Nucleus accumbens (tissue), 56 donors: ENCODE results near the gene BCL2L1.
"Not testable (repeated sequence)": the region's sequence is repeated elsewhere in the genome, so short reads cannot be mapped to it uniquely, and the experiment has no call there.

Experiments
- DNase-seq, 56 donors: peaks; one replicate each; lab custom pipeline; 2025; lab: John Stamatoyannopoulos, UW

Gene BCL2L1

GRCh38 chr20:31677553-31678260 is 45.0 kb downstream of the BCL2L1 start:
- DNase-seq, result no peak

GRCh38 chr20:31676609-31676989 is 46.1 kb downstream of the BCL2L1 start:
- DNase-seq, result no peak

DNA sequence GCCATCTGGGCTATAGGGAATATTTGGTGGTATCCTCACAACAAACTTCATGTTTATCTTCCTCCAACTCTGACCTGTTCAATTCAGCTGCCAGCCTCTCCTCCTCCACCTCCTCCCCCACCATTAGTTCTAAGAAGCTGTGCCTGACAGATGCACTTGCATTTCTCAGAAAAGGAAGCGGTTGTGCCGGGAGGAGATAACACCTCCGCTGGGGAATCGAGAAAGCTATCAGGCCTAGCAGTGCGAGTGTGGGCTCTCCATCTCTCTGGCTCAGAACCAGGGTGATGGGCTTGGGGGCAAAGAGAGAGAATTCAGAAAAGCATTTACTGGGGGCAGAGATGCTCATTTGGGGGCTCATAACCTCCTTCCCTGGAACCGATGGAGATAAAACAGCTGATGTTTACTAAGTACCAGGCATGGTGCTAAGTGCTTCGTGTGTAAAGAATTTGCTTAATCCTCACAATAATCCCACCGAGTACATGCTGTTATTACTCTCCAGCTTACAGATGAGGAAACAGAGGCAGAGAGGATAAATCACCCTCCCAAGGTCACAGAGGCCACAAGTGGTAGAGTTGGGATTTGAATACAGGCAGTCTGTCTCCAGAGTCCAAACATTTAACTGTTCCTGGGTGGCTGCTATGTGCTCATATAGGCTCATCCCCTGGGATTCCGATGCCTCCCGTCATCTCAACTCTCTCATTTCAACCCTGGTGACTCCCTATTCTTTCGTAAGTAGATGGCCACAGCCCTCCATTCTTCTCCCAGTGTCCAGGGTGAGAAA is 46.6 kb downstream of the BCL2L1 start:
- peak in 33 of 56 donors; percentile 7 to 67 (median 33) for DNase-seq

- peak in 46 of 56 donors; percentile 10 to 69 (median 34) for DNase-seq
Observed at GRCh38 chr20:31674895-31675827, 47.5 kb downstream of the BCL2L1 start.

DNA sequence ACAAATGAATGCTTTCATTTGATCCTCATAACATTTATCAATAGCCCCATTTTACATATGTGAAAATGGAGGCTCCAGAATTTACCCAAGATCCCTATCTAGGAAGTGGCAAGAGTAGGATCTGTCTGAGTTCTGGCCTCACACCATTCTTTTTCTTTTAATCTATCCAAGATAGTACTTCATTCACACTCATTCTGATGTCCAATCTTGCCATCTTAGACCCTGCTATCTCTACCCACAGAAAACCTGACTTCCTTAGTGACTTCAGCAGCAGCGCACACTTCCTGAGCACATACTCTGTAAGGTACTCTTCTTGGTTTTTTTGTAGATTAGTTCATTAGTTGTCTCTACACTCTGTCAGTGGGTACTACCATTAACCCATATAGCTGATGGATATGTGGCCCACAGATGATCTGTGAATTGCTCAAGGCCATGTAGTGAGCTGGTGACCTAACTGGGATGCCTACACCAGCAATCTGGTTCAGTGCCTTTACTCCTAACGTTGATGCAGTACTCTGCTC is 48.7 kb downstream of the BCL2L1 start:
- no peak for DNase-seq

DNA sequence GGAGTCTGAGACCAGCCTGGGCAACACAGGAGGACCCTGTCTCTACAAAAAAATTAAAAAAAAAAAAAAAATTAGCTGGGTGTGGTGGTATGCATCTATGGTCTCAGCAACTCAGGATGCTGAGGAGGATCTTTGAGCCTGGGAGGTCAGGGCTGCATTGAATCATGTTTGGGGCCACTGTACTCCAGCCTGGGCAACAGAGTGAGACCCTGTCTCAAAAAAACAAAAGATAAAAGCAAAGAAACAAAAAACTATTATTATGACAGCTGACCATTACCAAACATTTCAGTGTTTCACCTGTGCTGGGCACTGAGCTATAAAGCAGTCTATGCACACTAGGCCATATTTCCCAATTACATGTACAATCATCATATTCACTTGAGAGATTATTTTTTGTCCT is 49.2 kb downstream of the BCL2L1 start:
- DNase-seq, result no peak

DNA sequence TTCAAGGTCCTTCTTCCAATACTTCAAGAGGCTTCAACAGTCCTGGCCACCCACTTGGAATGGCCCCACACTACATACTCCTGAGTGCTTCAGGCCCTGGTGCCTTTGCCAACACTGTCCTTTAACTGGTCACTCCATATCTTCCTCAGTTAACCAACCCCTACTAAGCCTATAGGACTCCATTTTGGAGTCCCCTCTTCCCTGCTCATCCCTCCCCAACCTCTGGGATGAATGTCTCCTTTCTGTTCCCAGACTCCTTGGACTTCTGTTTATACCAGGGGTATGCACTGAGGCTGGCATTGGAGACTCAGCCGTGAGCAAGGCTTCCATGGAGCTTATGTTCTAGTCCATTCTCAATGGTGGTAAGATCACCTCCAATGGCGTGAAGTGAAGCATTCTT is 51.3 kb downstream of the BCL2L1 start:
- no peak for DNase-seq

DNA sequence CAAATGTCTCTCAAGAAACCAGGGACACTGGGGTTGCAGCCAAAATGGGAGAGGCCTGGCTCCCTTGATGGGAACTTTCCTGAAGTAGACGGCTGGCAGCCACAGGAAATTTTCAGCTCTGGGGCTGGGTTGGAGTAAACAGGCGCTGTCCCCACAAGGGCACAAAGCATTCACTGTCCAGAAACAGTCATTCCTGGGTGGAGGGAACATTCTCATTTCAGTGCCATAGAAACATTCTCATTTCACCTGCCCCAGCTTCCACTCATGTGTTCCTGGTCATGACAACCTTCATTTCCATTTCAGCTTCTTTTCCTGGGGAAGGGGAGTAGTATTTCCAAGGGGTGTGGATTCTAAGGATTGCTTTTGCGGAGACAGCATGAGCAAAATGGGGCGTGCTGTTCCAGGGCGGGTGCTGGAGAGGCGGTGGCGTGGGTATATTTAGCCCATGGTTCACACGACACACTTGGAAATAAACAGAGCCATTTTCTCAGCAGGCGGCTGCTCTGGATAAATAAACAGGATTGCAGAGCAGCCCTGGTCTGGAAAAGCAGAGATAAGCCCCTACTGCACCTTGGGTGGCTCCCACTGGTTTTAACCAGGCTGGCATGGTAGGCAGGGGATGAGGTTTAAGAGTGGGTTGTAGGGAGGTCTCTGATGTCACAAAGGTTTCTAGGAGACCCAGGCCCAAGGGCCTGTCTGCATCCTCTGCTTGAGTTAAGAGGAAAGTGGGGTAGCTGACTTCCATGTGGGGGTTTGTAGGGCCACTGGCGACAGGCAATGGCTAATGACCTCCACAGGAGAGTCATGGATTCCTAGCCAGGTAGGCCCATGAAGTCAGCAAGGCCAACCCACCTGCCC is 52.1 kb downstream of the BCL2L1 start:
- peak in 54 of 56 donors; percentile 32 to 91 (median 79) for DNase-seq

- peak in 2 of 56 donors; percentile 55 to 59 for DNase-seq
Observed at GRCh38 chr20:31669876-31670275, 52.8 kb downstream of the BCL2L1 start.

- DNase-seq, result not testable (repeated sequence)
Observed at GRCh38 chr20:31668944-31669343, 53.7 kb downstream of the BCL2L1 start.

- DNase-seq, result peak in 1 of 56 donors; percentile 15
Observed at GRCh38 chr20:31667315-31668285, 55.1 kb downstream of the BCL2L1 start.

DNA sequence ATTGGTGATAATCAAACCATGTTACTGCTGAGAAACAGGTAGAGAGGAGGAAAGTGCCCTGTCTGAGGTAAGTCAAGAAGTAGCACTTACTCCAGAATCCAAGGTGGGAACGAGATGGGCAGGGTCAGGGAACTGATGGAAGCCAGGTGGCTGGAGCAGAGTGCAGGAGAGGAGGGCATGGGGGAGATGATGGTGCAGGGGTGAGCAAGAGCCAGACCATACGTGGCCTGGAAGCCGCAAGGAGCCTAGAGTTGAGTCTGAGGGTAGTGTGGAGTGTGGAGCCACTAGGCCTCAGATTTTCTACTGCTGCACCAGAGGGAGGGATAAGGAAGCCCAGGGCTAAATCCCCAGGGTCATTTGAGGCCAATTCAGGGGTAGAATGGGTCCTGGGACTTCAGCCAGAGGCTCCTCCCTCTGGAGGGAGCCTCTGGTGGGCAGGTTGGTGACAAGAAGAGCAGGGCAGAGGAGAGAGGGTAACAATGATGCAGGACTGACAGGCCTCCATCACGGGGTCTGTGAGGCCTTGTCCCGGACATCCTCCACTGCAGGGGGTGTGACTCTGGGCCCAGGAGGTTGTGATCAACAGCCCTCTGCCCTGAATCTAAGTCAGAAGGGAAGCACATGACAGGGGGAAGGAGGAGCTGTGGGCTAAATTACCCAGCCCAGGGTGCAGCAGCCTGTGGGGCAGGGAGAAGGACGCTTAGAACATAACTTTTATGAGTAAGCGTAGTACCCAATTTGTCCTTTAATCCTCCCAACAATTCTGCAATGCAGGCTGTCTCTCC is 56.2 kb downstream of the BCL2L1 start:
- peak in 40 of 56 donors; percentile 5 to 69 (median 31) for DNase-seq

- no peak for DNase-seq
Observed at GRCh38 chr20:31665753-31666152, 56.9 kb downstream of the BCL2L1 start.

- DNase-seq, result peak in 2 of 56 donors; percentile 38 to 41
Observed at GRCh38 chr20:31664696-31665354, 57.8 kb downstream of the BCL2L1 start.

DNA sequence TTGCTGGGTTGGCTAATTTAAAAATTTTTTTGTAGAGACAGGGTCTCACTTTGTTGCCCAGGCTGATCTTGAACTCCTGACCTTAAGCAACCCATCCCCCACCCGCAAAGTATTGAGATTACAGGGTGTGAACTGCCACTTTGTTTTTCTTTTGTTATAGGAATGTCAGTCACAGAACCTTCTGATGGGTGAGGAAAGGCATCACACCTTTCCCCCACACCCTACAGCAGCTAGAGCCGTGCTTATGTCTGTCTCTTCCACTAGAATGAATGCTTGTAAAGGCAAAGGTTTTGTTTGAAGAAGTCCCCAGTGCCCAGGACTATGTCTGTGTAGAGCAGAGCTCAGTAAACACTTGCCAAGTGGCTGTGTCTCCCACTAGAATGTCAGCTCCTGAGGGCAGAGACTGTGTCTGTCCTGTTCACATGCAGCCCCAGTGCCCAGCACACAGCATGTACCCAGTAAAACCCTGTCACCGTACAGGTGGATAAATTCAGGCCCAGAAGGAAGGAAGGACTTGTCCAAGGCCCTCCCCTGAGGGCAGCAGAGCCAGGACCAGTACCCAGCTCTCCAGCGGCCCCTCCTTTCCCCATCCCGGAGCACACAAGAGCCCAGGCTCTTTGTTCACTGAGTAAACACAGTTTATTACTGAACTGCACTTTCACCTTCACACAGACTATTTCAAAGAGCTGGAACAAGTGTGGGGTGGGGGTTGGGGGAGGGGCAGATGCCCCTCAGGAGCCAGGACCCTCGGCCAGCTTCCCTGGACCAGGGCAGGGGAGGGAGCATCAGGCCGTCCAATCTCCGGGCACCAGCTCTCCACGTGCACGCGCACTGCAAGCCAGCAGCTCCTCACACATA is 58.6 kb downstream of the BCL2L1 start:
- DNase-seq, result peak in 38 of 56 donors; percentile 6 to 68 (median 38)

DNA sequence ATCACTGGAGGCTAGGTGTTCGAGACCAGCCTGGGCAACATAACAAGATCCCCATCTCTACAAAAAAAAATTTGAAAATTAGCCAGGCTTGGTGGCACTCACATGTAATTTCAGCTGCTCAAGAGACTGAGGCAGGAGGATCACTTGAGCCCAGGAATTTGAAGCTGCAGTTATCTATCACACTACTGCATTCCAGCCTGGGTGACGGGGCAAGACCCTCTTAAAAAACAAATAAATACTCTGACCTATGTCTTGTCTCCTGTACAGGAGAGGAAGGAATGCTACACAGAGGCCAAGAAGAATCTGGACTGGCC is 59.2 kb downstream of the BCL2L1 start:
- no peak for DNase-seq
